ENCODE data around the gene MPP3. TPM values are rescaled to one million over a fixed set of nuclear protein-coding genes. Genes with fewer than 3 reads are reported as not detected.

MPP3 gene
- total RNA-seq, 1 donor from 2014 or later, result 6.1 TPM

DNA sequence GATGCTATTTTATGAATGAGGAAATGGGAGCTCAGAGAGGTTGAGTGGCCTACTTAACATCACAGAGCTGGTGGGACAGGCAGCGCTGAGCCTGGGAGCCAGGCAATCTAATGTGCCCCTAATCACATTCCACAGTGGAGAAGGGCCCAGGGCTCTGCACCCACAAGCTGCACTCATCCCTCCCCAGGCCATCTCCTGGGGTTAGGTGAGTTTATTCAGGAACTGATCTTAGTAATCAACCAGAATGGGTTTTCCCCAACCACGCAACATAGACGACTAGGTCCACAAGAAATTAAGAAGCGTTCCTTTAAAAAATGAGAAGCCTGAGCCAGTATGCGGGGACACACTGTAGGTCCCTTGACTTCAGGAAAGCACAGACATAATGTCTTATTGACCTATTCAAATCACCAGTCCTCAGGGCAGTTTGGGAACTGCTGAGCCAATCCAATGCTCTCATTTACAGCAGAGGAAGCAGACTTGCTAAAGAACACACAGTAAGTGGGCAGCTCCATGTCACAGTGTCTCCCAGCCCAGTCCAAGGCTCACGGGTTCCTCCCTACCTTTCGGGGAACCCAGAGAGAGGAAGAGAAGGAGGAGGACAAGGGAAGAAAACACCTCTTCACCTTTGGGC lies 2.3 kb downstream of the MPP3 start:
- no peaks in the 10 kb centered on the region for H3K36me3 ChIP-seq

DNA sequence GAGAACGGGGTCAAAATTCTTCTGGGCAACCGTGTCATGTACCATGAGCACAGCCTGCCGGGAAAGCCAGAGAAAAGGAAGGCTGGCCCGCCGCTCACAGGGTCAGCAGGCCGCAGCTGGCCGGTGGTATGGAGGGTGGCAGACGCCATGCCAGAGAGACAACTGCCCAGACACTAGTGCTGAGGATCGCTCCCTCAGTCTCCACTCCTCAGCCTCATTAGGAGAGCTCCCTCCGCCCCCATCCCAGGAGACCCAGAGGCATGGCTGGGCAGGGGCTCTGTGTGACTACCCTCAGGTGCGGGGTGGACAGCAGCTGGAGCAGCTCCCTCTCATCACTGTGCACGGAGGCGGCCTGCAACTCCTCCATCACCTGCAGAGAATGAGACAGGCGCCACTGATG lies 3.2 kb downstream of the MPP3 start:
- Mint-ChIP-seq H3K4me1 (peaks cover 26% of the 10 kb centered on the region), H3K27me3 (ENCODE audit: insufficient read depth, low read depth) (peaks cover 19% of the 10 kb centered on the region), H3K36me3 (peaks cover 7% of the 10 kb centered on the region), H3K4me3 (no peak overlapping the region), H3K27ac (no peak overlapping the region), H3K9me3 (peaks cover 10% of the 10 kb centered on the region)
- TF ChIP-seq EZH2phosphoT487 (IDR thresholded peaks at IDR 0.05) (no peak), EZH2 (IDR thresholded peaks at IDR 0.05) (no peak)
- TF ChIP-seq, protein P1, sequence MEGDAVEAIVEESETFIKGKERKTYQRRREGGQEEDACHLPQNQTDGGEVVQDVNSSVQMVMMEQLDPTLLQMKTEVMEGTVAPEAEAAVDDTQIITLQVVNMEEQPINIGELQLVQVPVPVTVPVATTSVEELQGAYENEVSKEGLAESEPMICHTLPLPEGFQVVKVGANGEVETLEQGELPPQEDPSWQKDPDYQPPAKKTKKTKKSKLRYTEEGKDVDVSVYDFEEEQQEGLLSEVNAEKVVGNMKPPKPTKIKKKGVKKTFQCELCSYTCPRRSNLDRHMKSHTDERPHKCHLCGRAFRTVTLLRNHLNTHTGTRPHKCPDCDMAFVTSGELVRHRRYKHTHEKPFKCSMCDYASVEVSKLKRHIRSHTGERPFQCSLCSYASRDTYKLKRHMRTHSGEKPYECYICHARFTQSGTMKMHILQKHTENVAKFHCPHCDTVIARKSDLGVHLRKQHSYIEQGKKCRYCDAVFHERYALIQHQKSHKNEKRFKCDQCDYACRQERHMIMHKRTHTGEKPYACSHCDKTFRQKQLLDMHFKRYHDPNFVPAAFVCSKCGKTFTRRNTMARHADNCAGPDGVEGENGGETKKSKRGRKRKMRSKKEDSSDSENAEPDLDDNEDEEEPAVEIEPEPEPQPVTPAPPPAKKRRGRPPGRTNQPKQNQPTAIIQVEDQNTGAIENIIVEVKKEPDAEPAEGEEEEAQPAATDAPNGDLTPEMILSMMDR (IDR thresholded peaks at IDR 0.05), result no peak
- no peak for DNase-seq (ENCODE audit: low spot score)
- Histone ChIP-seq H3K9ac (no peak overlapping the region), H3K27ac (no peak overlapping the region), H3K79me2 (ENCODE audit: low read depth) (no peaks in the 10 kb centered on the region), H3K4me3 (no peak overlapping the region), H3K9me3 (ENCODE audit: low read depth) (no peaks in the 10 kb centered on the region), H3K4me2 (no peak overlapping the region), H3K27me3 (peaks cover 36% of the 10 kb centered on the region), H3F3A (ENCODE audit: low read depth) (peaks cover 20% of the 10 kb centered on the region), H3K4me1 (peaks cover 8% of the 10 kb centered on the region), H3K36me3 (no peaks in the 10 kb centered on the region), H4K20me1 (ENCODE audit: low read depth) (no peaks in the 10 kb centered on the region), H2AFZ (replicated peaks) (no peak overlapping the region)

More for the DNA sequence above, 2.3 kb downstream of the MPP3 start:
- Histone ChIP-seq H4K20me1 (ENCODE audit: low read depth) (no peaks in the 10 kb centered on the region), H3K9ac (no peak overlapping the region), H2AFZ (replicated peaks) (no peak overlapping the region), H3K27ac (no peak overlapping the region), H3F3A (ENCODE audit: low read depth) (peaks cover 20% of the 10 kb centered on the region), H3K4me2 (no peak overlapping the region), H3K9me3 (ENCODE audit: low read depth) (no peaks in the 10 kb centered on the region), H3K27me3 (peaks cover 39% of the 10 kb centered on the region), H3K4me1 (peaks cover 8% of the 10 kb centered on the region), H3K4me3 (no peak overlapping the region), H3K79me2 (ENCODE audit: low read depth) (no peaks in the 10 kb centered on the region)
- TF ChIP-seq EZH2phosphoT487 (IDR thresholded peaks at IDR 0.05) (no peak), EZH2 (IDR thresholded peaks at IDR 0.05) (no peak)
- TF ChIP-seq, protein P1 (IDR thresholded peaks at IDR 0.05), result no peak
- peaks cover 22% of the 10 kb centered on the region for H3K27me3 Mint-ChIP-seq (ENCODE audit: insufficient read depth, low read depth)
- no peak overlapping the region for H3K27ac Mint-ChIP-seq
- peak overlapping the region; percentile 81 for H3K4me3 Mint-ChIP-seq
- H3K36me3 Mint-ChIP-seq, result peaks cover 7% of the 10 kb centered on the region
- H3K9me3 Mint-ChIP-seq, result peaks cover 10% of the 10 kb centered on the region
- DNase-seq (ENCODE audit: low spot score), result no peak
- peaks cover 26% of the 10 kb centered on the region for H3K4me1 Mint-ChIP-seq

DNA sequence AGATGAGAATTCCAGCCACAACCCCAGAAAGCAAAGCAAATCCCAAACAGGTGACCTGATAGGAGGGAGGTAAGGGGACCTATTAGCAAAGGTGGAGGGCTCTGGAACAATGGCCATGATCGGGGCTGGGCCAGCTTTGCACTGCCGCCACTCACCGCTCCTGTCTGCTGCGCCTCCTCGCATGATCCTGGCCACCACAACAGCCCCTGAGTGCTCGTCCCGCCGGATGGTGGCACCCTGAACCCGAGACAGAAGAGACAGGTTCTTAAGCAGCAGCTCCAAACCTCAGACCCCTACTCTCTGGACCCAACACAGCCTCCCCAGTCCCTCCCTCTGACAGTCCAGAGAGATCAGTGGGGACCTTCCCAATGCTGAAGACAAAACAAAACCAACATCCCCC lies 5.3 kb downstream of the MPP3 start:
- Mint-ChIP-seq H3K9me3 (no peaks in the 10 kb centered on the region), H3K4me1 (peaks cover 19% of the 10 kb centered on the region), H3K4me3 (no peak overlapping the region), H3K27me3 (ENCODE audit: insufficient read depth, low read depth) (peaks cover 10% of the 10 kb centered on the region), H3K27ac (no peak overlapping the region), H3K36me3 (peaks cover 2% of the 10 kb centered on the region)
- H3K79me2 ChIP-seq (ENCODE audit: low read depth), result no peaks in the 10 kb centered on the region
- H3K36me3 ChIP-seq, result no peaks in the 10 kb centered on the region
- no peaks in the 10 kb centered on the region for H3K9me3 ChIP-seq (ENCODE audit: low read depth)
- no peak overlapping the region for H3K9ac ChIP-seq
- no peak overlapping the region for H3K4me2 ChIP-seq
- H3K4me3 ChIP-seq, result no peak overlapping the region
- no peak overlapping the region for H2AFZ ChIP-seq (replicated peaks)
- H3K27me3 ChIP-seq, result peaks cover 15% of the 10 kb centered on the region
- no peak overlapping the region for H3K27ac ChIP-seq
- TF ChIP-seq EZH2 (IDR thresholded peaks at IDR 0.05) (no peak), EZH2phosphoT487 (IDR thresholded peaks at IDR 0.05) (no peak)
- TF ChIP-seq, protein P1 (IDR thresholded peaks at IDR 0.05), result no peak
- H3F3A ChIP-seq (ENCODE audit: low read depth), result peaks cover 7% of the 10 kb centered on the region
- H3K4me1 ChIP-seq, result peaks cover 8% of the 10 kb centered on the region
- DNase-seq (ENCODE audit: low spot score), result no peak
- no peaks in the 10 kb centered on the region for H4K20me1 ChIP-seq (ENCODE audit: low read depth)

Data from neural progenitor cell (in vitro differentiated cells).